Activated T-cell treated with anti-CD3 and anti-CD28 coated beads, Interleukin-2, amount 50 U/mL, for 24 hours (primary cell): ENCODE results near the gene ACTG1.

Experiments
- DNase-seq: peaks from one replicate; pipeline ENCODE4 v3.0.0-alpha.2; 2020
- H3K27ac Mint-ChIP-seq: 2 replicates; pipeline ENCODE4 v1.8.0; 2020; ENCODE audit warnings: mild to moderate bottlenecking, mixed read lengths
- H3K27me3 Mint-ChIP-seq: 2 replicates; pipeline ENCODE4 v1.8.0; 2020; ENCODE audit warnings: mixed read lengths
- H3K36me3 Mint-ChIP-seq: 2 replicates; pipeline ENCODE4 v1.8.0; 2020; ENCODE audit warnings: low read depth, mixed read lengths
- H3K4me1 Mint-ChIP-seq: 2 replicates; pipeline ENCODE4 v1.8.0; 2020; ENCODE audit warnings: low read depth, mixed read lengths
- H3K4me3 Mint-ChIP-seq: 2 replicates; pipeline ENCODE4 v1.8.0; 2020; ENCODE audit warnings: mild to moderate bottlenecking, moderate library complexity, mixed read lengths
- H3K9me3 Mint-ChIP-seq: 2 replicates; pipeline ENCODE4 v1.8.0; 2020; ENCODE audit warnings: mixed read lengths

ACTG1 gene

DNA sequence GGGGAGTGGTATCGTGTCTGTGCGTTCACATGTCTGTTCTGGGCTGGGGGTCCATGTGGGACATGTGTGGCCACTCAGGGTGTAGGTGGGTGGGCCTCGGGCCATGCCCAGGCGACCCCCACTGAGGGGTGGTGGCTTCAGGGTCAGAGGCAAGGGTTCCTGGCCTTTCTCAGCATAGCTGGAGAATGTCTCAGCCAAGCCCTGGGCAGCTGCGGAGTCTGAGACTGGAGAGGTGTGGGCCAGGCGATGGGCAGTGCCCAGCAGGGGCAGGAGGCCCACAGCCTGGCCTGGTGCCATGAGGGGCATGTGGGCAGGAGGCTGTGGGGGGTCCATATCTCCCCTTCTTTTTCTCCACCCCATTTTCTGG lies 16.8 kb upstream of the ACTG1 start:
- DNase-seq = no peak
- Mint-ChIP-seq H3K27me3 (peaks cover 3% of the 10 kb centered on the region), H3K36me3 (no peaks in the 10 kb centered on the region), H3K27ac (no peak overlapping the region), H3K4me1 (no peaks in the 10 kb centered on the region), H3K4me3 (no peak overlapping the region), H3K9me3 (no peaks in the 10 kb centered on the region)

DNA sequence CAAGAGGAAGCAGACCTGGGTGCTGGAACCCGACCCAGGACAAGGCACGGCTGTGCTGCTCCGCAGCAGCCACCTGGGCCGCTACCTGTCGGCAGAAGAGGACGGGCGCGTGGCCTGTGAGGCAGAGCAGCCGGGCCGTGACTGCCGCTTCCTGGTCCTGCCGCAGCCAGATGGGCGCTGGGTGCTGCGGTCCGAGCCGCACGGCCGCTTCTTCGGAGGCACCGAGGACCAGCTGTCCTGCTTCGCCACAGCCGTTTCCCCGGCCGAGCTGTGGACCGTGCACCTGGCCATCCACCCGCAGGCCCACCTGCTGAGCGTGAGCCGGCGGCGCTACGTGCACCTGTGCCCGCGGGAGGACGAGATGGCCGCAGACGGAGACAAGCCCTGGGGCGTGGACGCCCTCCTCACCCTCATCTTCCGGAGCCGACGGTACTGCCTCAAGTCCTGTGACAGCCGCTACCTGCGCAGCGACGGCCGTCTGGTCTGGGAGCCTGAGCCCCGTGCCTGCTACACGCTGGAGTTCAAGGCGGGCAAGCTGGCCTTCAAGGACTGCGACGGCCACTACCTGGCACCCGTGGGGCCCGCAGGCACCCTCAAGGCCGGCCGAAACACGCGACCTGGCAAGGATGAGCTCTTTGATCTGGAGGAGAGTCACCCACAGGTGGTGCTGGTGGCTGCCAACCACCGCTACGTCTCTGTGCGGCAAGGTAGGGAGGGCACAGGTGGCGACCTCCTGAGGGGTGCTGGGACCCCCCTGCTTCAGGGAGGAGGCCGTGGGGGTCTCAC lies 16.2 kb upstream of the ACTG1 start:
- H3K4me3 Mint-ChIP-seq = no peak overlapping the region
- no peak overlapping the region for H3K27ac Mint-ChIP-seq
- H3K27me3 Mint-ChIP-seq = no peaks in the 10 kb centered on the region
- H3K4me1 Mint-ChIP-seq = no peaks in the 10 kb centered on the region
- H3K36me3 Mint-ChIP-seq = no peaks in the 10 kb centered on the region
- no peak for DNase-seq
- H3K9me3 Mint-ChIP-seq = no peaks in the 10 kb centered on the region

DNA sequence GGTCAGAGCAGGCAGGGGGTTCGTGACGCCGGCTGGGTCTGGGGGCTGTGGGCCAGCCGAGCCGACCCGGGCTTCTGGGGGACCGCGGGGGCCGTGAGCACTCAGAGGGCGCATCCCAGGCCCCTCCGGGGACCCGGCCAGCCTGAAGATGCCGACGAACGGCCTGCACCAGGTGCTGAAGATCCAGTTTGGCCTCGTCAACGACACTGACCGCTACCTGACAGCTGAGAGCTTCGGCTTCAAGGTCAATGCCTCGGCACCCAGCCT lies 15.7 kb upstream of the ACTG1 start:
- Mint-ChIP-seq H3K36me3 (no peaks in the 10 kb centered on the region), H3K27ac (no peak overlapping the region), H3K4me3 (no peak overlapping the region), H3K4me1 (no peaks in the 10 kb centered on the region), H3K27me3 (no peaks in the 10 kb centered on the region), H3K9me3 (no peaks in the 10 kb centered on the region)
- DNase-seq = no peak

DNA sequence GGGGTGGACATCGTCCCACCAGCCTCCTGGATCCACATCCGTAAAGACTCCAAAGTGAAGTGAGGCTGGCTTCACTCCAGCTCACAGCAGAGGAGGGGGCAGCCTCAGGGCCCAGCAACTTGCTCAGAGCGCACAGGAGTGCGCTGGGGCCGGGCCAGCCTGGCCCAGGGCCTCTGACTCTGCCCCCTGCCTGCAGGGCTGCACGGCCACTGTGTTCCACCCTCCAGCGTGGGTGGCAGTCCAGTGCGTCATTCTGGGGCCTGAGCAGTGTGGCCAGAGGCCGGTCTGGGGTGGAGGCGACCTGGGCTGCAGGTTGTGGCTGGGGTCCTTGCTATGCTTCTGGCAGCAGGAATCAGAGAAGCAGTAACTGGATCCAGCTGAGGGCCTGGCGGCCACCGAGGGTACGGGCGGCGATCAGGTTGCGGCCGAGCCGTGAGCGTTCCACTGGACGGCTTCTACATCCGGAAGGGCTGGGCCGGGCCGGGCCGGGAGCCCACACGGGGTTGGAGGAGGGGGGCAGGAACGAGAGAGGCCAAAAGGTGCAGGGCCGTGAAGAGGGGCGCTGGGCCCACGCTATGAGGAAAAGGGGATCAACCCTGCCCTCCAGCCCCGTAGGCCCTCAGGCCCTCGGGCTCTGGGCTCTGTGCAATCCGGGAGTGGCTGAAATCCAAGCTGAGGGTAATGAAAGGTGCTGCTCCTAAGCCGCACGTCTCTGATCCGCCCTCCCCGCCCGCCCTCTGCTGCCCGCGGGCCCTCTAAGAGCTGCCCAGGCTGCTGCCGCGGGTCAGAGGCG lies 15.2 kb upstream of the ACTG1 start, which contains the start of gene FSCN2:
Gene FSCN2 (plus strand): TSS at position 787 of the 793 bp plus-strand sequence. CDS start 155 bp downstream, outside the sequence.
- H3K36me3 Mint-ChIP-seq = no peaks in the 10 kb centered on the region
- no peak for DNase-seq
- H3K27ac Mint-ChIP-seq = no peak within 1 kb of the TSS
- H3K4me3 Mint-ChIP-seq = no peak within 1 kb of the TSS
- H3K27me3 Mint-ChIP-seq = no peaks in the 10 kb centered on the region
- no peaks in the 10 kb centered on the region for H3K9me3 Mint-ChIP-seq
- no peaks in the 10 kb centered on the region for H3K4me1 Mint-ChIP-seq

DNA sequence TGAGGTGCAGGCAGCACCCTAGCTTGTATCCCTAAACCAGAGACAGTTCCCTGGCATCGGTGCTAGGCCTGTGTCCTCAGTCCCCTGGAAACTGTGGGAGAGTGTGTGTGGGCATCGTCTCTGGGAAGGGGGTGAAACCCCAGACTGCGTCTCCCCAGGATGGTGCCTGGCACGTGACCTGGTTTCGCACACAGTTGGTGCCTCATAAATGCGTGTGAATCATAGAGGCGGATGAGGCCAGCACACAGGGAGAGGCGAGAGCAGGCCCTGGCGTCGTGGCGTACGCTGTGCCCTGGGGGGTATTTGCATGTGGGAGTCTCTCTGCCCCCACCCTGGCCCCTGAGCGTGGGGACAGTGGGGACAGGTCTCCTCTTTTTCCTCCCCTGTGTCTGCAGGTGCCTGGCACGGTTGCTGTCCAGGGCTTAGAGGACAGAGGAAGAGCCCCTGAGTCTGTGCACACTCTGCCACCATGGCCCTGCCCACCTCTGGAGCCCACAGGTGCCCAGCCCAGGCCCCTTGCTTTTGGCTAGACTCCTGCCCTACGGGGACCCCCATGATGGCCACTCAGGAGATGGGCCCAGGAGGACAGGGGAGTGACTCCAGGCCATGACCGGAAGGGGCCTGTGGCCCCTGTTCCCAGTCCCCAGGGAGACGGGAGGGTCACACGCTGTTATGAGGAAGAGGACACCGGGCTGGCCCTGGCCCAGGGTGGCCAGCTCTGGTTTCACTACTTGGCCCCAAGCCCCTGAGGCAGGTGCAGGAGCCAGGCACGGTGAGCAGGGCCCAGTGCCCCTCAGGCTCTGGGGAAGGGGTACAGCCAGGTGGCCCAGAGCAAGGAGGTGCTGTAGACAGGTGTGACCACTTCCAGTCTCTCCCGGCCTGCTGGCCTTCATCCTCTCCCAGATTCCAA lies 14.3 kb upstream of the ACTG1 start:
- no peak for DNase-seq
- Mint-ChIP-seq H3K4me3 (no peak overlapping the region), H3K4me1 (no peaks in the 10 kb centered on the region), H3K36me3 (no peaks in the 10 kb centered on the region), H3K27ac (no peak overlapping the region), H3K27me3 (no peaks in the 10 kb centered on the region), H3K9me3 (no peaks in the 10 kb centered on the region)

DNA sequence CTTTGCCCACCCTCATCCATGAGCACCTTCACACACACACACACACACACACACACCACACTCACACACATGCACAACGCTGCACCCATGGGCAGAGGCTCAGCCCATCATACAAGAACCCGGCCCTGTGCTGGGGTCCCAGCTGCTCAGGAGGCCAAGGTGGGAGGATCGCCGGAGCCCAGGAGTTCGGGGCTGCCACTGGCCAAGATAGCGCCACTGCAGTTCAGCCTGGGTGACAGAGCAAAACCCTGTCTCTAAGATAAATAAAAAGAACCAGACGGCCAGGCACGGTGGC lies 12.2 kb upstream of the ACTG1 start:
- Mint-ChIP-seq H3K27me3 (no peaks in the 10 kb centered on the region), H3K4me1 (peaks cover 5% of the 10 kb centered on the region), H3K9me3 (no peaks in the 10 kb centered on the region), H3K27ac (no peak overlapping the region), H3K36me3 (no peaks in the 10 kb centered on the region), H3K4me3 (no peak overlapping the region)
- no peak for DNase-seq

DNA sequence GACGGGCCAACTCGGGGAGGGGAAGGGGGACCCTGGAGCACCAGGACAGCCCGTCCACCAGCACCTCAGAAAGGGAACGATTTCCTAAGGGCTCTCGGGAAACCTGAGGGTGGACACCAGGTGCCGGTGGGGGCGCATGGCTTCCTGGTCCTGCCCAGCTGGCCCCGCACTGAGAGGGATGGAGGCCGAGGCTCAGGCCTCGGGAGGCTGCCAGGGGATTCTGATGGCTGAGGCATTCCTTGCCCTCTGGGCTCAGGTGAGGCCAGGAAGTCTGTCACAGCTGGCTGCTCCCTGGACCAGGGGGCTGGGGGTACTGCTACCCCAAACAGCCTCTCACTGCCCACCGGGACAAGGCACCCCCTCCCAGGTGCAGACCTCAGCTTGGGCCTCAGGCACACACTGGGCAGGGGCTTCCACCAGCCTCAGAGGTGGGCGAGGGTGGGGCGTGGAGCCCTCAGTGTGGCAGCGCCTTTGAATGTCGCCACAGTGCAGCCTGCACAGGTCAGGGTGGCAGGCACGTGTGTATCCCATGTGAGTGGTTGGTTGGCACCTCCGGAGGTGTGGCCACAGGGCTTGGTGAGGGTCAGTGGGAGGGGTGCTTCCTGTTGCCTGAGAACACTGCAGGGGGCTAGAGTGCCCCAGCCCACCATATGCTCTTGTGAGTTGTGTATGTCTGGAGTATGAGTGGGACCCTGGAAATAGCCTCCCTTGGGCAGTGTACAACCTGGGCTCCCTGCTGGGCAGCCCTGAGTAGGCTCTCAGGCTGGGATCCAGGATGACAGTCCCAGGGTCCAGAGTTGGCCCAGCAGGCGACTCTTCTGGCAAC lies 11.7 kb upstream of the ACTG1 start:
- H3K4me1 Mint-ChIP-seq = peaks cover 7% of the 10 kb centered on the region
- no peak for DNase-seq
- no peaks in the 10 kb centered on the region for H3K9me3 Mint-ChIP-seq
- H3K27me3 Mint-ChIP-seq = no peaks in the 10 kb centered on the region
- H3K4me3 Mint-ChIP-seq = no peak overlapping the region
- H3K36me3 Mint-ChIP-seq = no peaks in the 10 kb centered on the region
- H3K27ac Mint-ChIP-seq = no peak overlapping the region

DNA sequence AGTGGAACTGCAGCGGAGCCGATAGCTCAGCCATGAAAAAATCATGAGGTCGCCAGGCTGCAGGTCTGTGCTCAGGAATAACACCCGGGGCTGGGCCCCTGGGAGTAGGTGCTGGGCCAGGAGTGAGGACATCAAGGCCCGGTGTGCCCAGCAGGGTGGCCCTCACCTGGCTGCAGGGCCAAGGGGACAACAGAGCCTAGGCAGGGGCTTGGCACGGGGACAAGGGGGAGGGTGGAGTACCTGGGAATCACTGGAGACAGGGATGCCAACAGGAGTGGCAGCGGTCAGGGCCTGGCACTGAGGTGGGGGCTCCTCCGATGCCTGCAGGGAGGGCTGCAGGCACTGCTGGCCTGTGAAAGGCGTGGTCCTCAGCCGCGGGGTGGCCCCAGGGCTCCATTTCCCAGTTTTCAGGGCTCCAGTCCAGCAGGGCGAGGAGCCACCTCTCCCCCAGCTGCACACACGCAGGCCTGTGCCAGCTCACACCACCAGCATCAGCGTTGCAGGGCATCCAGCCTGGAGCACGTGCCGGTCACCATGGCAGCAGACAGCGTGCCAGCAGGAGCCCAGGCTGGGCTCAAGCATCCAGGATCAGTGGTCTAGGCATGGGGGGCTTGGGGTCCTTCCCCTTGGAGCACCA lies 10.9 kb upstream of the ACTG1 start:
- no peaks in the 10 kb centered on the region for H3K36me3 Mint-ChIP-seq
- DNase-seq = no peak
- H3K9me3 Mint-ChIP-seq = no peaks in the 10 kb centered on the region
- no peaks in the 10 kb centered on the region for H3K27me3 Mint-ChIP-seq
- peaks cover 8% of the 10 kb centered on the region for H3K4me1 Mint-ChIP-seq
- no peak overlapping the region for H3K27ac Mint-ChIP-seq
- no peak overlapping the region for H3K4me3 Mint-ChIP-seq

DNA sequence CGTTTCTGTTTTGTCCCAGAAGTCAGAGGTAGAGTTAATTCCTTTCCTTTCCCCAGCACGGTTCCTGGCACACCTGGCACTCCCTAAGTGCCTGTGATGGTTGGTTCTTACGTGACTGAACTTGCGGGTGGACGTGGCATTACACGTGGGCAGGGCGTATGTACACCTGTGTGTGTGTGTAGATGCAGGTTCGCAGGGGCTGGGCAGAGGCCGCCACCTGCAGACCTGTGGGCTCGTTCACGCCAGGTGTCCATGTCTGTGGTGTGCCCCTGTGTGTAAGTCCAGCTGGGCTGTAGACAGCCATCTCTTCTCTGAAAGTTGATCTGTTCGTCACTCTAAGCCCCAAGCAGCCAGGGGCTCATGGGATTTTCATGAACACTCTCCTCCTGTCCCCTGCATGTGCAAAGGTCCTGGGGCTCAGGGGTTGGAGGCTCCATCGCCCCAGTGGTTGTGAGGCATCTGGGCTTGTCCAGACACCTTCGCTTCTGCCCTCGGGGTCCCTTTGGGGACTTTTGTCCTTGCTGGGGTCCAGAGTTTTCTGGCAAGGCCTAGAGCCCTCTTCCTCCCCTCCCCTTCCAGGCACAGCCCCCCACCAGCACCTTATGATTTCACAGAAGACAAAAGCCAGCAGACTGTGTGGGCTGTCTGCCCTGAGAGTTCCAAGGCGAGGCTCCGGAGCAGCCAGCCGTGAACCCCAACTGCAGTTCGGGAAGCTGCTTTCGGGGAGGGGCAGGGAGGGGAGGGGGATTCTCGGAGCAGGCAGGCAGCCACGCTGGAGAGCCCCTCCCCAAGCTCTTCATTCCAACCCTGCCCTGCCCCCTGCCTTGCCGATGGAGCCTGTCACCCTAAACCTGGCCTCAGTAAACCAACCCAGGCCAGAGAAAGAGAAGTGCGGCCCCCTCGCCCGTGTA lies 10.1 kb upstream of the ACTG1 start:
- Mint-ChIP-seq H3K27me3 (no peaks in the 10 kb centered on the region), H3K36me3 (no peaks in the 10 kb centered on the region), H3K9me3 (no peaks in the 10 kb centered on the region), H3K27ac (no peak overlapping the region), H3K4me3 (no peak overlapping the region), H3K4me1 (peaks cover 15% of the 10 kb centered on the region)
- DNase-seq = no peak

DNA sequence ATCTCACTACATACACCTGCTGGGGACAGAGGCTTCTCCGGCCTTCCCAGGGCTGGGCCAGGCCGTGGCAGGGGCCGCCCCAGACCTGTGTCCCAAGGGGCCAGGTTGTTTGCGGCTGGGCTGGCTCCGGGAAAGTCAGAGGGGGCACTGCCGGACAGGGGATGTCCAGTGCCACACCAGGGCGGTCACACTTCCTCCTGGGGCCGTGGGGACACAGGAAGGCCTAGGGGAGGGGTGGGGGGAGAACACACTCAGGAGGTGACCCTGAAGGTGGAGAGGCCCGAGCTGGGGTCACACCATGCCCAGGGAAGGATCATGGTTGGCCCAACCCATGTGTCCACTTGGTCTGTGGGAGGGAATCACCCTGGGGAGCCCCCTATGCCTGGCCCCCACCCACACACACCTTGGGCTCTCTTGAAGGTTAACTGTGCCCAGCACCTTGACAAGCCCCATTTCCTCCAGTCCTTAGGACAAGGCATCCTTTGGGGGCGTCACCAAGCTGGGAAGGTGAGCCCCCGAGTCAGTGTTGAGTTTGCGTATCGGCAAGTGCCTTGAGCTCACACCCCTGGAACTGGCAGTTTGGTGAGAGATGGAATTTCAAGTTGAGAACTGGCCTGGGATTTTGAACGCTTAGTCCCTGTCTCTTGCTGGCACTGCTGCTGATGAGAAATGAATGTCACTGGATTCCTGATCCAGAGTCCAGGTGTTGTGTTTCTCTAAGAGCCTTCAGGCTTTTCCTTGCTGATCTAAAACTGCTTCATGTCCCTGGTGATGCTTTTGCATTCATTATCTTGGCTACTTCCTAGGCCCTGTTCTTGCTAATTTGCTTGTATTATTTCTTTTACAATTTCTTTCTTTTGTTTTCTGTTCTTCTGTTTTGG lies 7.7 kb upstream of the ACTG1 start:
- no peak for DNase-seq
- no peak overlapping the region for H3K27ac Mint-ChIP-seq
- H3K4me1 Mint-ChIP-seq = peaks cover 28% of the 10 kb centered on the region
- peaks cover 10% of the 10 kb centered on the region for H3K36me3 Mint-ChIP-seq
- H3K9me3 Mint-ChIP-seq = no peaks in the 10 kb centered on the region
- H3K4me3 Mint-ChIP-seq = peak overlapping the region; percentile 27
- H3K27me3 Mint-ChIP-seq = no peaks in the 10 kb centered on the region

DNA sequence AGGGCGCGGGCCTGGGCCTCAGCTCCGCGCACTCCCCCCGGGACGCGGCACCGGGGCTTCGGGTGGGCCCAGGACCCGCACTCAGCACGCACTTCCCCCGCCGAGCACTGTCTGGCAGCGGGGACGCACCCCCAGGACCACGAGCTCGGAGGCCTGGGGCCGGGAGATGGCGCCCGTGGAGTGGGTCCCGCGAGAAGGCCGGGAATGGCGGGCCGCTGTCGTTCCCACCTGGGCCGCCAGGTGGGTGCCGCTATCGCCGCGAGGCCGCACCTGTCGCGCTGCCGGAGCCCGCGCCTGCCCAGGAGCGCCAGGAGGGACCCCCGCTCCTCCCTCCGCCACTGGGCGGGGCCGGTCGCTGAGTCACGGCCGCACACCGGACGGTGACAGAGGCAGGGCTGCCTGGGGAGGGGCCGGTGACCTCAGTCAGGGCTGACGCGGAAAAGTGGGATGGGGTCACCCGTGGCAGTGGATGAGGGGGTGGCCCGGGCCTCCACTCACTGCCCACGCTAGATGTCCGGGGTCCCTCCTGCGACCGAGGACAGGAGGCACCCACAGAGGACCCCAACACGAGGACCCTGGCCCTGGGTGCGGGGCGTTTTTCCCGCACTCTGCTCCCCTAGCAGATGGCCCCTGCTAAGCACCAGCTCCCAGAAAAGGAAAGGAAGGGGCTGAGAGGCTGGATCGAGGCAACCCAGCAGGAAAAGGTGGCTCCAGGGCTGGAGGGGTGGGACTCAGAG lies 6.9 kb upstream of the ACTG1 start:
- Mint-ChIP-seq H3K4me3 (peak overlapping the region; percentile 51), H3K4me1 (peaks cover 29% of the 10 kb centered on the region), H3K27ac (no peak overlapping the region), H3K27me3 (no peaks in the 10 kb centered on the region), H3K9me3 (no peaks in the 10 kb centered on the region), H3K36me3 (peaks cover 13% of the 10 kb centered on the region)
- DNase-seq = peak; percentile 79

DNA sequence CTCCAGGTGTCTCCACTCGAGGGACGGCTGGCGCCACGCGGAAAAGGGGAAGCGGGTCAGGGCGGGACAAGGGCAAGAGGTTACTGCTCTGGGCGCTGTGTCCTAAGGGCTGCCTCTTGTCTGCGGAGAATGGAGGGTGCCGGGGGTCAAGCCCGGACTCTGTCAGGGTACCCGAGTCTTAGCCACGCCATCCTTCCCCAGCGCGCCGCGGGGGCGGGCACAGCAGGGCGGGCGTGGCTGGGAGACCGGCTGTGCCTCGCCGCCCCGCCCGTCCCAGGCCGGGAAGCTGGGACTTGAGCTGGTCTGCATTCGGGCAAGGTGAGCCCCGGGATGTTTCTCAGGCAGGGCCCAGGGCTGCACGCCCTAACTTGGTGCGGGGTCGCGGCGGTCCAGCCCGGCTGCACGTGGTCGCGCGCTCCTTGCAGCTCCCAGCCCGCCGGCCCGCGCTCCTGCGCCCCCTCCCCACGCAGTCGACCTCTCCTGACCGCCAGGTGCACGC lies 6.2 kb upstream of the ACTG1 start:
- H3K27me3 Mint-ChIP-seq = no peaks in the 10 kb centered on the region
- no peak overlapping the region for H3K27ac Mint-ChIP-seq
- H3K4me1 Mint-ChIP-seq = peaks cover 29% of the 10 kb centered on the region
- H3K4me3 Mint-ChIP-seq = peak overlapping the region; percentile 51
- H3K9me3 Mint-ChIP-seq = no peaks in the 10 kb centered on the region
- DNase-seq = peak; percentile 67
- H3K36me3 Mint-ChIP-seq = peaks cover 13% of the 10 kb centered on the region
